HG02973 (cell line): Measurements from ENCODE around the gene SPARCL1.
A peak's percentile ranks its signal among the peaks of the same experiment; 100 is the strongest.
"Not testable (repeated sequence)": the region's sequence is repeated elsewhere in the genome, so short reads cannot be mapped to it uniquely, and the experiment has no call there.

Experiments used
- ATAC-seq: cut with Tn5 transposase; IDR thresholded peaks from one replicate; pipeline ENCODE4 v1.9.1; 2021; ENCODE audit warnings: moderate library complexity; ENCODE audit not compliant: unreplicated experiment

The SPARCL1 gene, protein sequence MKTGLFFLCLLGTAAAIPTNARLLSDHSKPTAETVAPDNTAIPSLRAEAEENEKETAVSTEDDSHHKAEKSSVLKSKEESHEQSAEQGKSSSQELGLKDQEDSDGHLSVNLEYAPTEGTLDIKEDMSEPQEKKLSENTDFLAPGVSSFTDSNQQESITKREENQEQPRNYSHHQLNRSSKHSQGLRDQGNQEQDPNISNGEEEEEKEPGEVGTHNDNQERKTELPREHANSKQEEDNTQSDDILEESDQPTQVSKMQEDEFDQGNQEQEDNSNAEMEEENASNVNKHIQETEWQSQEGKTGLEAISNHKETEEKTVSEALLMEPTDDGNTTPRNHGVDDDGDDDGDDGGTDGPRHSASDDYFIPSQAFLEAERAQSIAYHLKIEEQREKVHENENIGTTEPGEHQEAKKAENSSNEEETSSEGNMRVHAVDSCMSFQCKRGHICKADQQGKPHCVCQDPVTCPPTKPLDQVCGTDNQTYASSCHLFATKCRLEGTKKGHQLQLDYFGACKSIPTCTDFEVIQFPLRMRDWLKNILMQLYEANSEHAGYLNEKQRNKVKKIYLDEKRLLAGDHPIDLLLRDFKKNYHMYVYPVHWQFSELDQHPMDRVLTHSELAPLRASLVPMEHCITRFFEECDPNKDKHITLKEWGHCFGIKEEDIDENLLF

DNA sequence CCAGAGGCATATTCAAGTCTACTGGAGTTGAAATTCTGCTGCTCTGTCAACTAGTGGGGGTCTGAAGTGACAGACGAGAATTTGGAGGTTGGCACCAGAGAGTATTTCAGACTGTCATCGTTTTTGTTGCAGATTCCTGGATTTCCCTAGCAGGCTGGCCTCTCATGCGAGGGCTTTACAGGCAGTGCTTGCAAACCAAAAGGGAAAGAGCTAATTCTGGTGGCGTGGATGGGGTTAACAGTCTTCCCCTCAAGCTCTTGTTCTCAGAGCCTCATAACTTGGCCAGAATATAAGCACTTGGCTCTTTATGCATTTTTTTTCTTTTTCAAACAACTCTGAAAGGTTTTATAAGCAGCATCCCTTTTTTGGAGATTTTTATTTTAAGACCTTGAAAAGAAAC, at the start of gene SPARCL1:
Gene SPARCL1 (minus strand): TSS at position 190 of the 400 bp plus-strand sequence. CDS start 29,802 bp downstream, outside the sequence.
- ATAC-seq, result no peak

DNA sequence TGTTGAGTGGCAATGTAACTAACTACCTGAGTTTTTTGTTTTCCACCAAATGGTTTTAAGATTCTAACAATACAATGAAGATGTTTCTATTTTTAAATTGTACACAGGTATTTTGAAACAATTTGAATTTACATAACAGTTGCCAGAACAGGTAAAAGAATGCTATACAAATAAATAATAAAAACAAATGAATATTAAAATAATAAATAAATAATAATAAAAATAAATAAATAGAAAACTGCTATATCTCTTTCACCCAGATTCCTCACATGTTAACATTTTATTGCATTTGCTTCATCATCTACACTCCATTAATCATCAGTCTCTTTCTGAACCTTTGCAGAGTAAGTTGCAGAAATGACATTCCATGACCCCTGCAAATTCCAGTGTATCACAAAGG, 46.8 kb upstream of the SPARCL1 start:
- ATAC-seq, result no peak

DNA sequence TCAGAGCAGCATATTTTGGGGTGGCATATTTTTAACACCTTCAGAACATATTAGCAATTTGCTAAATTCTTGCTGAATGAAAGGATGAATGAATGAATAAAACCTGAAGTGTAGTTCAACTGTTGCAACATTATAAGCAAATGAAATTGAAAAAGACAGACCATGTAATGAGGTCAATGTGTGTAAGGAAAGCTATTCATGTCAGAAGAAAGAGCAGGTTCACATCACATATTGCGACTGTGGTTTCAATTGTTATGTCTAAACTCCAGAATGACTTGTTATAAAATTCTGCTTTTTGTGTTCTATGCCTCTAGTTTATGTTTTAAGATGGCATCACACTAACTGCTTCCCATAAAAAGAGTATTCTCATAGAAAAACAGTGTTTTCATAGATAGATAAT, 46.2 kb upstream of the SPARCL1 start:
- ATAC-seq, result no peak

DNA sequence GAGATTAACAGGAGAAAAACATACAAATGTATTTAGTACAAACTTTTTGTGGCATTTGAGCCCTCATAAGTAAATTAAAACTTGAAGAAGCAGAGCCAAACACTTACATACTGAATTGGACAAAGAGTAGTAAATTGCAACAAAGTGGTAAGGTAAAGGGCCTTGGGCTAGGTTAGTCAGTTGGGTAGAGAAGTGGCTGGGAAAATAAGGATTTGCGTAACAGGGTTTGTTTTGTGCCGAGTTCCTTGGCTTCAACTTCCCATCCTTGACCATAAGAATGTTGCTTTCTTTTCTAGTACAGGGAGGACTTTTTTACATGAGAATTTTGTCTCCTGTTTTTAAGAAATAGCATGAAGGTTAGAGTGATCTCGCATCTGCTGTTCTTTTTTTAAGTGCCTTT, 45.8 kb upstream of the SPARCL1 start:
- no peak for ATAC-seq

DNA sequence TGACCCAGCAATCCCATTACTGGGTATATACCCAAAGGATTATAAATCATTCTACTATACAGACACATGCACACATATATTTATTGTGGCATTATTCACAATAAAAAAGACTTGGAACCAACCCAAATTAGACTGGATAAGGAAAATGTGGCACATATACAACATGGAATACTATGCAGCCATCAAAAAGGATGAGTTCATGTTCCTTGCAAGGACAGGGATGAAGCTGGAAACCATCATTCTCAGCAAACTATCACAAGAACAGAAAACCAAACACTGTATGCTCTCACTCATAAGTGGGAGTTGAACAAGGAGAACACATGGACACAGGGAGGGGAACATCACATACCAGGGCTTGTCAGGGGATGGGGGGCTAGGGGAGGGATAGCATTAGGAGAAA, 45.2 kb upstream of the SPARCL1 start:
- not testable (repeated sequence) for ATAC-seq

DNA sequence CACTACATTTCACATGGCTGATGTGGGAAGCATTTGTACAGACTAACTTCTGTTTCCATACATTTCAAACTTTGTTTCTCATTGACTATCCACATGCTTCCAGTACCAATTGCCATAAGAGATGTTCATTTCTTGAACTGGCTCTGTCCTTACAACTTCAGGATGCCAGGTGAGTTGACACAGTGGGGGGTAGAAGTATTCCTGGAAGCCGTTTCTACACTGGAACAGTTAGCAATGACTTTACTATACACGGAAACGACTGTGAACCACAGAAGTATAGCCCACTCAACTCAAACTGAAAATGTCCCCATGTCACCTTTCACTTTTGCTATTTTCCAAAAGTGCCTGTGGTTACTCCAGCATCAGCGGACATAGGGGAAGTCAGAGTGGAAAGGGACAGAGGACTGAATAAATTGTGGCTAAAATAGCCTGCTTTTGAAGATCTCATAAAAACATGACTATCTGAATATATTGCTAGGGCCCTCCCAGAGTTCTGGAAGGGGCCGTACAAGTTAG, 41.2 kb upstream of the SPARCL1 start:
- ATAC-seq, result no peak

DNA sequence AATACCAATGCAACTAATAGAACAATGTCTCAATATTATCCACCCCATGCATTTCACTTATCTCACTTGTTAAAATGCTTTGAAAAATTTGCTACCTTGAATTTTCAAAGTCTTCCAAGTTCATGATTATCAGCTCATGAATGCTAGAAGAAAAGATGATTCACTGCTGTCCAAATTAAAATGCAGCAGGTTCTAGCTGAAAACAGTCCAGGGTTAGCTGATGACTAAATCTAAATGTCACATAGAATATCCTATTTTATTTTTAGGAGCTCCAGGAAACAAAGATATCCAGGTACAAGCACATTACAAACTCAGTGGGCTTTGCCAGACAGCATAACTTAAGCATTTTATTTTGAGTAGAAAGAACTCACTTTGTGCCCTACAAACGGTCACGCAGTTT, 38.0 kb upstream of the SPARCL1 start:
- ATAC-seq, result no peak

DNA sequence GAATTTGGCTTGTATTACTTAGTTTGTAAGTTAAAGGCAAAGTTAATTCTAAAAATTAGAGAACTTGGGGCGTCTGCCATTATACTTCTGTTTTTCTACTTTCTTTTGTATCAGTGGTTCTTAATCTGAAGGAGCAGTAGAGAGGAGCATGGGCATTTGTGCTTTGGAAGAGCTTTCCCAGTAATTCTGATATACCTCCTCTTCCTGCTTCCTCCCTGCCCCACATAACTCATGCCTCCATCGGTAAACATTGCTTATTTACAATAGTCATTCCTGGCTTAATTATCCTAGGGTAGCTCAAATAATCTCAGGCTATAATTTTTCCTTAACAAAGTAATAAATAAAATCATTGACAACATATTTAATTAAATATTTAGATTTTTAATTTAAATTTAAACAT, 37.1 kb upstream of the SPARCL1 start:
- no peak for ATAC-seq

DNA sequence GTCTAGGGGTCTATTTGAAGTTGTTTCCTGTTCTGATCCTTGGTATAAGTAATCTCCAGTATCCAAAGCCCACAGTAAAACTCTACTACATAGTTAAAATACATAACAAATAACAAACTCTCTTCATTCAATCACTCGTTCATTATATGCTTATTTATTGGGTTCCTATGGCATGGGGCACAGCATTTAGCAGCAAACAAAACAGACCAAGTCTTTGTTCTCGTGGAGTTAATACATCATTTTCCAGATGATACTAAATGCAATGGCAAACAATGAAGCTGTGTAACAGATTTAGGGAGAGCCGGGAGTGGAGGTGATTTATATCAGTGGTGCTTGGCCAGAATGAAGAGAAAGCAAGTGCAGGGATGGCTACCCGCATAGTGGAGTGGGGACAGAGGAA, 36.6 kb upstream of the SPARCL1 start:
- ATAC-seq, result no peak

DNA sequence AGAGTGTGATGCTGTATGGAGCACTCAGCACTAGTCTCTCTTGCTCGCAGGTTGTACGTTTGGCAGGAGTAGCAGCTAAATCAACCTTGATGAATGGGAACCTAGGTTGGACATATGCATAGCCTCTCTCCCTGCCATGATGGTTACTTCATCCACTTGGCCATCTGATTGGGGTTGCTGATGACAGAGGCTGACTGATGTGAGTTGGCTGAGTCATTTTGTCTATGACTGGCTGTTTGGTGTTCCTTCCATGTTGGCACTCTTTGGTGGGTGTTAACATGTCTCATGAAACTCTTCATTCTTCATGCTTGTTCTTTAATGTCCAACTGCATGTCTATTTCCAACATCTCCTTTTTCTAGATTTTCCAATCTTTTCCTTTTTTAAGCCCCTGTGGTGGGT, 31.6 kb upstream of the SPARCL1 start:
- no peak for ATAC-seq

DNA sequence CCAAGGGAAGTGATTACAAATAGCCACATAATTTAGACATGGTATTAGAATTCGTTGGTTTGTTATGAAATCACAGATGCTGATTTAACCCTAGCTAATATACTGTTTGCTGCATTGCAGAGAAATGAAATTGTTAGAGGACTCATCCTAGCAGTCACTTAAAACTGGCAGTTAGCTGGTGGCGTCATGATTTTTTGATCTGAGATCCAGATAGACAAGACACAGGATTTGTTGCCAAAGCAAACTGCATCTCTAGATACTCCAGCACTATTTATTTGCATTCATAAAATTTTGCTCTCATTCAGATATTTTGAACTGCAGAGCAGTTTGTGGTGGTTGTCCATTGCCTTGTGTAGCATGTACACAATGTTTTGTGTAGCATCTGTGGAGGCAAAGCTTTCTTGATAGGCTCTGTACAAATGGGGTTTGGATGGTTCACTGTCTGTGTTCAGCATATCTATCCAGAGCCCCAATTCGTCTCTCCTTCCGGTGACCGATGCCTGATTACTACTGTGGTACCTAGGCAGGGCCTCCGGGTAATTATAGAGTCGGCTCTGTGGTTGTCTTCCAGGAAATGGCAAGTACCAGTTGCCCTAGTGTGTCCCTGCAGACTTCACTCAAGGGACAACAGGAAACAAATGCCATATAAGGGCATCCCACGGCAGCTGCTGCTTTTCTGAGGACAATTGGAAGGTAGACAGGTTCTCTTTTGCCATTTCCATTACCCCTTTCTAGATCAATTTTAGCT, 30.1 kb upstream of the SPARCL1 start:
- peak; percentile 98 for ATAC-seq

DNA sequence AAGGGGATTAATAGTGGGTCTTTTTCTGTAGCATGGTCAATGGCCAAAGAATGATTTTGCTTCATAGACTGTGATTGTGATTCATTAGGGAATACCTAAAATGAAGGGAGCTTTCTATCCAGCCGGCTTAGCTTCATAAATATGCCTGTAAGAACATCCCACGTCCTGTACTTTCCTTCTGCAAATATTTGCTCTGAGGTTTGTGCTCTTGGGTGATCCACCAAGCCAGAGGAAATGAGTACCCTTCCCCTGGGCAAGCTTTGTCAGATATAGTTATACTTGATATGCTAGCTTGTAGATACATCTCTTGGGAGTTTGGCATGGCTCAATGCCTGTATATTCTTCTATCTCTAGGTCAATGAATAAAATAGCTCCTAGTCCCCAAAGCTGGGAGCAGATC, 28.2 kb upstream of the SPARCL1 start:
- ATAC-seq, result no peak

DNA sequence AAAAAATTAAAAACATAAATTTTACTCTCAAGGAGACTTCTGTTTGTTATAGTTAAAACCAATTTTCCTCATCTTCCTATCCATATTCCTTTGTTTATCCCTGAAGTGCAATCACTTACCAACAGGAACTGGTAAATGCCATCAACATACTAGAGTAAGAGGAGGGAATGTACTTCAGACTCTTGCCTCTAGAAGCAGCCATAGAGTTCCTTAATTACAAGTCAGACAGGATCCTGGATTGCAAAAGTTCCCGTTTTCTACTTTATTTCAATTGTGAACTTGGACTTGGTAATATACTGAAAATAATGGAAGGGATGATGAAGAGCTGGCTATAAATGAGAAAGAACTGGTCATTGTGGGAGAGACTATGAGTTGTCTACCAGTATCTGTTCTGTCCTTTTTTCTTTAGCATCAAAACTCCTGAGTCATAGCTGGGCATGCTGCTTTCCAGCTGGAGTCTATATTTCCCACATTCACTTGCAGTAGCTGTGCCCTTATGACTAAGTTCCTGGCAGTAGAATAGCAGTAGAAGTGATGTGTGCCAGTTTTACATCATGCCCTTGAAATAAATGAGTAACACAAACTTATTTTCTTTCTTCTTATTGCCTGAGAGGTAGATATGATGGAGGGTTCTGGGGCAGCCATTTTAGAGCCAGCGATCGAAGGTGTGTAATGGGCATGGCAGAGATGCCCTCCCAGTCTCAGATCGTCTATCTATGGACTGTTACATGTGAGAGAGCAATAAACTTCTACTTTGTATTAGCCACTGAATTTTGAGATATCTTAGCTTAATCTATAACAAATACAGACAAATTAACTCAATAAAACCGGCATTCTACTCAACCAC, 26.8 kb upstream of the SPARCL1 start:
- no peak for ATAC-seq

DNA sequence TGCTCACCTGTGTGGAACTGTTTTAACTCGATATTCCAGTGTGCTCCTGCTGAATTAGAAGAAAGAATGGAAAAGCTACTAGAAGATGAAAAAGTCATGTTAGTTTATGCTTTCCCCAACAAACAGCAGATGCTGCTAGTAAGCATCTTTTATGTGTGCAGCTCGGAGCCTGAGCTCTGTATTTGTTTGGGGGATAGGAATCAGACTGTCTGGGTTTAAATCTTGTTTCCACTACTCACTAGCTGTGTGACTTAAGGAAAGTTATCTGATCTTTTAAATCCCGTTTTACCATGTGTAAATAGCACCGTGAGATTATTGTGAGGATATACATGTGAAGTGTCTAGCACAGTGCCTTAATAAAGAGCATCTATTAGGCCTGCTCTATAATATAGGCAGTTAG, 24.0 kb upstream of the SPARCL1 start:
- ATAC-seq, result no peak

DNA sequence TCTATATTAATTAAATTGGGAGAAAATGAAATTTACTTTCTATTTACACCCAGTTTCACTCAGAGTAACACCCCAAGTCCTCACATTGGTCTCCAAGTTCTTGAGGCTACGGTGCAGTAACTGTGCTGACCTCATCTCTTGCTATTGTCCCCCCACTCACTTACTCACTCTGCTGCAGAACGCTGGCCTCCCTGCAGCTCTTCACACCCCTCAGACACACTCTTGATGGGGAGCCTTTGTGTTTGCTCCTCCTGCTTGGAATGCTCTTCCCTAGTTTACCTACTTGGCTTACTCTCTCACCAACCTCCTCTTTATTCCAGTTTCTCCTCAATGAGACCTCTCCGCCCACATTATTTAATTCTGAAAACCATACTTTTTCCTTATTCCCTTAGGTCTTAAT, 22.2 kb upstream of the SPARCL1 start:
- no peak for ATAC-seq

DNA sequence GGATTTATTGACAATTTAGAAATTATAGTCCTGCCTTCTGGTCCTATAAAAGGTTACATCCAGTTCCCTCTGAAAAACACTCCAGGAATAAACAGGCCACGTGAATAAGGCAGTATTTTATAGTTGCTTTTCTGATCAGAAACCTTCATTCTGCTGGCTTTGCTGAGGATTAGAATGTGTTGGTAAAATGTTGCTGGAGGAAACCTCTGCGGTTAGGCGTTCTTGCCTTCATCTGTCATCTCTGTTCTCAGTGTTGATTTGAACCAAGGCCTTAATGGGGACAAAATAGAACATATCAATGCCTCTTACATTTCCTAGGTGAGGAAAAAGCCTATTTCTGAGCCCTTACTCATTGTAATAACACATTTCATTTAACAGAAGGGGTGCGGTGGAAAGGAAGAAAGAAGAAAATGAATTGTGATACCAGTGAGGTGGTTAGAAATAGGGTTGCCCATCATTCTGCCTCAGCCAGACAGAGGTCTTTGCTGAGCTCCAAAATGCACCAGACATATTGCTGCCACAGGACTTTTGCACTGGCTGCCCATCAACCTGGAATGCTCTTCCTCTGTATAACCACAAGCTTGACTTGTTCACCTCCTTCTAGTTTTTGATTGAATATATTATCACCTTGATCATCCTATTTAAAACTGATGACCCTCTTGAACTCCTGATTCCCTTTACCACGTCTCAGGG, 18.0 kb upstream of the SPARCL1 start:
- no peak for ATAC-seq

DNA sequence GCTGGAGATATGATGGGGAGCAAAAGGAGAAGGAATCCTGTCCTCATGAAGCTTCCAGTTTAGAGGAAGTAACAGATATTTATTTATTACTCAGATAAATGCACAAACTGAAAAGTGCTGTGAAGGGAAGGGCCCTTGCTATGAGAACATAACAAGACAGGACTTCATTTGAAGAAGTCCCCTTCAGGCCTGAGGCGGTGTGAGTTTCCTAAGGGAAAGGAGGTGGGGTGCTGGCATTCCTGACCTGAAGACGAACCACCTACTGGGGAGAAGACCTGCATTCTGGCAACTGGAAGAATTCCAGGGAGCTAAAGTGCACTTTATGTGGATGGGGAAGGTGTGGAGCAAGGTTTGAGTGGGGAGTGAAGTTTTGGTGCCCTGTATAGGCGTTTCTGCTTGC, 15.9 kb upstream of the SPARCL1 start:
- no peak for ATAC-seq

DNA sequence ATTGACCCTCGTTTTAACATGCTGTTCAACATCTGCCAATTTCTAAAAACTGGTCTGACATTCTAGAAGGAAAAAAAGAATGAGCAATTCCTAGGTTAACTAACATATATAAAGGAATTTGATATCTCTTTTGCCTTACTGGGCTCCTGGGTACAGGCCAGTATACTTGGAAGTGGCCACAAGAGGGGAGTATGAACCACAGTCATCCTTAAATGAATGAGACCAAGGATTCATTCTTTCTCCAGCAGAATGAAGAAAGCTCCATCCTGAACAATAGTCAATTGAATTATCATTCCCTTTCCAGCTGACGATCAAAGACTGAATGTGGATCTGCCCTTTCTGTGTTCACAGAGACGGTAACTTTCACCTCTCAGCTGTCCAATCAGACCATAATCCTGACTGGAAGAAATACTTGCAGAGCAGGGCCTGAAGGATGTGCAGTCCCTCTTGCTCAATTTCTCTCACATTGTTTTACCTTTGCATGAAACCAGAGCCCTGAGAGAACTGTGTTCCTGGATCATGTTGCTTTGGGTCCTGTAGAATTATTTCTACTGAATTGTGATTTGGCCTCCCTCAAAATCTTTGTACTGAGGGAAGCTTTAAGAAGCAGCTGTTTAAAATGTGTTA, 14.8 kb upstream of the SPARCL1 start:
- no peak for ATAC-seq

DNA sequence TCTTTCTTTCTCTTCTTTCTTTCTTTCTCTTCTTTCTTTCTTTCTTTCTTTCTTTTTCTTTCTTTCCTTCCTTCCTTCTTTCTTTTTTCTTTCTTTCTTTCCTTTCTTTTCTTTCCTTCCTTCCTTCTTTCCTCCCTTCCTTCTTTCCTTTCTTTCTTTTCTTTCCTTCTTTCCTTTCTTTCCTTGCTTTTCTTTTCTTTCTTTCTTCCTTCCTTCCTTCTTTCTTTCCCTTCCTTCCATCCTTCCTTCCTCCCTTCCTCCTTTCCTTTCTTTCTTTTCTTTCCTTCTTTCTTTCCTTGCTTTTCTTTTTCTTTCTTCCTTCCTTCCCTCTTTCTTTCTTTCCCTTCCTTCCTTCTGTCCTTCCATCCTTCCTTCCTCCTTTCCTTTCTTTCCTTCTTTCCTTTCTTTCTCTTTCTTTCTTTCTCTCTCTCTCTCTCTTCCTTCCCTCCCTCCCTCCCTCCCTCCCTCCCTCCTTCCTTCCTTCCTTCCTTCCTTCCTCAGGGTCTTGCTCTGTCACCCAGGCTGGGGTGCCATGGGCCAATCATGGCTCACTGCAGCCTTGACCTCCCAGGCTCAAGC, 13.6 kb upstream of the SPARCL1 start:
- no peak for ATAC-seq
